GM18498 (cell line): ENCODE data around the gene SPATA2L.

Source experiments
- ATAC-seq: cut with Tn5 transposase; IDR thresholded peaks from one replicate; pipeline ENCODE4 v1.9.1; 2021; ENCODE audit warnings: mild to moderate bottlenecking, moderate library complexity; ENCODE audit not compliant: unreplicated experiment

SPATA2L gene

DNA sequence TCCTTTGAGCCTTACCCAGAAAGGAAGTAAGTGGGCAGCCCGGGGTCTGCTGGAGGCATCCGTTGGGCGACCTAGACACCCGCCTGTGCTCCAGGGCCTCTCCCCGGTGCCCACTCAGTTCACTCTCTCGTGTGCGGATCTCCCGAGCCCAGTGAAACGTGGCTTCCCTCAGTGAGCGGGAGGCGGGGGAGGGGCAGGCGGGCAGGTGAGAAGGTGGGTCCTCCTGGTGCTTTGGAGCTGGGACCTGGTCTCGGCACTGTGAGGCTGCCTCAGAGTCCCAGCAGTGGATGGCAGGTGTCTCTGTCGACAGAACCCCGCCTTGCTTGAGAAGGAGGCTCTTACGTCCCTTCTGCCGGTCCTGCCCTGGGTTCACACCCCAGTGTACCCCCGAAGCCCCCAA lies 27.8 kb upstream of the SPATA2L start:
- ATAC-seq: no peak

GRCh38 chr16:89727406-89728120 lies 26.1 kb upstream of the SPATA2L start:
- ATAC-seq: no peak

DNA sequence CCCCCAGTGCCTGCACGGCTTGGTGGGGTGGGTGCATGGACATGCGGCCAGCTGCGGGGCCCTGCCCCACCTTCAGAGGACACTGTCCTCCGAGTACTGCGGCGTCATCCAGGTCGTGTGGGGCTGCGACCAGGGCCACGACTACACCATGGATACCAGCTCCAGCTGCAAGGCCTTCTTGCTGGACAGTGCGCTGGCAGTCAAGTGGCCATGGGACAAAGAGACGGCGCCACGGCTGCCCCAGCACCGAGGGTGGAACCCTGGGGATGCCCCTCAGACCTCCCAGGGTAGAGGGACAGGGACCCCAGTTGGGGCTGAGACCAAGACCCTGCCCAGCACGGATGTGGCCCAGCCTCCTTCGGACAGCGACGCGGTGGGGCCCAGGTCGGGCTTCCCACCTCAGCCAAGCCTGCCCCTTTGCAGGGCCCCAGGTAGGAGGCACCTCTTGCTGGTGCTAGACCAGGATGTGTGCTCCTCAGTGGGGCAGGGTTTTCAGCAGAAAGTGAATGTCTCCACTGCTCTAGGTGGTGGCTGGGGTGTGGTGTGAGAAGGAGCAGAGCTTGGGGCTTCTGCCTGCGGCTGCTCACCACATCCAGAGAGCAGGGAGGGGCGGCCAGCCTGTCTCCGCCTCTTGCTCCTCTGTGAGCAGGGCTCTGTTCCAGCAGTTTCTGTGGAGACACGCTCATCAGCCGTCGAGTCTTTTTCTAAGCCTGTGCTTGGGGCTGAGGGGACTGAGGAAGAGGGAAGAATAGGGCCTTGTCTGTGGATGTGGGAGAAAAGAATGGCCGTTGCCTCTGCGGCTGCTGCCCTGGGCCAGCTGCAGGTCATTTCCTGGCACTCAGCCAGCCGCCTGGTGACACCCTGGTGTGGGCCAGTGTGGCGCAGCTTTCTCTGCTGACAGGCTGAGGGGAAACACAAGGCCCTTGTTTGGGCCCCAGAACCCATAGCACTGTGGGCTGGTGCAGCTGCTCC lies 22.1 kb upstream of the SPATA2L start:
- ATAC-seq: no peak

DNA sequence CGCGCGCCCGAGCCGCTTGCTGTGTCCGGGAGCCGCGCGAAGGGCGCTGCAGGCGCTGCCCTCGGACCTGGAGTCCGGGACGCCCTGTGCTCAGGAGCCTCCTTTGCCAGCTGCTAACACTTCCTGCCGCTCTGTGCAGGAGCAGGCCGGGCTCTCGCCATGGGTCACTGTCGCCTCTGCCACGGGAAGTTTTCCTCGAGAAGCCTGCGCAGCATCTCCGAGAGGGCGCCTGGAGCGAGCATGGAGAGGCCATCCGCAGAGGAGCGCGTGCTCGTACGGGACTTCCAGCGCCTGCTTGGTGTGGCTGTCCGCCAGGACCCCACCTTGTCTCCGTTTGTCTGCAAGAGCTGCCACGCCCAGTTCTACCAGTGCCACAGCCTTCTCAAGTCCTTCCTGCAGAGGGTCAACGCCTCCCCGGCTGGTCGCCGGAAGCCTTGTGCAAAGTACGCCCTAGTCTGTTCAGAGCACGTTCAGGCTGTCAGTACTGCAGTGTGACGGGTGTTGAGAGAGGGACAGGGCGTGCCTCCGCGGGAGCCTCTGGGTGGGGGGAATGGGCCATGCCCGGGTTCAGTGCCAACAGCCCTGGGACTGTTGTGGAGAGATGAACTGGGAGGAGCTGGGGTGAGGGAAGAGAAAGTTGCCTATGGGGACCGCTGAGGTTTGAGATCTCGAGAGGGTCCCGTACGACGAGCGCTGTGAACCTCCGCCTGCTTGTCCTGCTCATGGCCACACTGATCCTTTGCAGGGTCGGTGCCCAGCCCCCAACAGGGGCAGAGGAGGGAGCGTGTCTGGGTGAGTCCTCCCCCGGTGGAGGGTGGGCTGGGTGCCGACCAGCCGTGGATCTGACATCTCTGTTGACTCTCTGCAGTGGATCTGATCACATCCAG lies 21.1 kb upstream of the SPATA2L start:
- peak; percentile 16 for ATAC-seq

DNA sequence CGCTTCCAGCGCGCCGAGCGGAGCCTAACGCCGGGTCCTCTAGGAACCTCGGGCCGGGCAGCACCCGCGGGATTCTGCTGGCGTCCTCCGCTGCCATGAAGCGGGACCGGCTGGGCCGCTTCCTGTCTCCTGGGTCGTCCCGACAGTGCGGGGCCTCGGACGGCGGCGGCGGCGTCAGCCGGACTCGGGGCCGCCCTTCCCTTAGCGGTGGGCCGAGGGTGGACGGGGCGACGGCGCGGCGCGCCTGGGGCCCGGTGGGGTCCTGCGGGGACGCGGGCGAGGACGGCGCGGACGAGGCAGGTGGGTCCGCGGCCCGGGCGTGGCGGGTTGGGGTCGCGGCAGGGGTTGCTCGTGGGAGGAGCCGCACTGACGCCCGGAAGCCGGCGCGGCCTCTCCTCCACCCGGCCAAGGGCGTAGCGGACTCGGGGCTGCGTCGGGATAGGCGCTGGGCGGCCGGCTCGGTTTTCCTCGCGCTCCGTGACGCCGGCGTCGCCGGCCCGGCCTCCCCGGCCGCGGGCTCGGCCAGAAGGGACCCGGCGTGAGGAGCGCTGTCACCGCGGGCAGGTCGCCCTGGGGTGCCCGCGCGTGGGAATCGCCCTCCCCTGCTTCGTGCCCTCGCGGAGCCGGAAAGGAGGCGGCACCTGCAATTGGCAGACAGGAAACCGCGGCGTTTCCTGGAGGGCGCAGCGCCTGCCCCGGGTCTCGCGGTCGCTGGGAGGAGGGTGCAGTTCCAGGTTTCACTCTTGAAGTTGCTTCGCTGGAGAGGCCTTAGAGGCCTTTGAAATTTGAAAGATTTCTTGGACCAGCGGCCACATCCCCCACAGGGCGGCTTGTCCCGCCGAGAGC lies 20.3 kb upstream of the SPATA2L start:
- ATAC-seq: peak; percentile 40

GRCh38 chr16:89720813-89721545 lies 19.5 kb upstream of the SPATA2L start, which contains the start of the genes VPS9D1 and ZNF276:
Gene VPS9D1 (minus strand): TSS chr16:89720898. CDS start chr16:89720861, 37 bp downstream.
Gene ZNF276 (plus strand): TSS chr16:89721537. CDS start chr16:89721641, 104 bp downstream.
- peak; percentile 60 for ATAC-seq

- peak; percentile 32 for ATAC-seq
These were observed 19.0 kb upstream of the SPATA2L start for GRCh38 chr16:89720551-89720812.

DNA sequence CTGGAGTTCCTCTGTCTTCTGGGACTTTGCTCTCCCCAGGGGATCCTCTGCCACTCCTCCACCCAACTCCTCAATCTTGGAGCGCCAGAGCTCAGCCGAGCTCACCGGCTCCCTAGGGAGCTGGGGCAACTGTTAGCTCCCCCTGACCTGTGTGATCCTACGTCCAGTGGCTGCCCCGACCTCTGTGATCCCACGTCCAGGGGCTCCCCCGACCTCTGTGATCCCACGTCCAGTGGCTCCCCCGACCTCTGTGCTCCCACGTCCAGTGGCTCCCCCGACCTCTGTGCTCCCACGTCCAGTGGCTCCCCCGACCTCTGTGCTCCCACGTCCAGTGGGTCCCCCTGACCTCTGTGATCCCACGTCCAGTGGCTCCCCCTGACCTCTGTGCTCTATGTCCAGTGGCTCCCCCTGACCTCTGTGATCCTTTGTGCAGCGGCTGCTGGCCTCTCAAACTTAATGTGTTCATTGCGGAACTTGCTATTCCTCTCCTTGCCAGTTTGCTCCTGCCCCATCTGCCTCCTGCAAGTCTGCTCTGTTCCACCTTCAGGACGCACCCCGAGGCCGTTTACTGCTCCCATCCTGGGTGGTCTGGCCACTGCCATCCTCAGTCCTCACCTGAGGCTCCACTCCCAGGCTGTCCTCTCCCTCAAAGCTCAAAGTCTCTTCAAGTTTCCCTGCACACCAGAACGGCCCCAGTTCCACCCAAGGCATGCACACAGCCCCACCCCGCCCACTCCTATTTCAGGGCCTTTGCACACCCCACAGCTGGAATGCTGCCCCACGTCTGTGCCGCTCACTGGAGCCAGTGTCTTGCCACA lies 16.4 kb upstream of the SPATA2L start:
- no peak for ATAC-seq

DNA sequence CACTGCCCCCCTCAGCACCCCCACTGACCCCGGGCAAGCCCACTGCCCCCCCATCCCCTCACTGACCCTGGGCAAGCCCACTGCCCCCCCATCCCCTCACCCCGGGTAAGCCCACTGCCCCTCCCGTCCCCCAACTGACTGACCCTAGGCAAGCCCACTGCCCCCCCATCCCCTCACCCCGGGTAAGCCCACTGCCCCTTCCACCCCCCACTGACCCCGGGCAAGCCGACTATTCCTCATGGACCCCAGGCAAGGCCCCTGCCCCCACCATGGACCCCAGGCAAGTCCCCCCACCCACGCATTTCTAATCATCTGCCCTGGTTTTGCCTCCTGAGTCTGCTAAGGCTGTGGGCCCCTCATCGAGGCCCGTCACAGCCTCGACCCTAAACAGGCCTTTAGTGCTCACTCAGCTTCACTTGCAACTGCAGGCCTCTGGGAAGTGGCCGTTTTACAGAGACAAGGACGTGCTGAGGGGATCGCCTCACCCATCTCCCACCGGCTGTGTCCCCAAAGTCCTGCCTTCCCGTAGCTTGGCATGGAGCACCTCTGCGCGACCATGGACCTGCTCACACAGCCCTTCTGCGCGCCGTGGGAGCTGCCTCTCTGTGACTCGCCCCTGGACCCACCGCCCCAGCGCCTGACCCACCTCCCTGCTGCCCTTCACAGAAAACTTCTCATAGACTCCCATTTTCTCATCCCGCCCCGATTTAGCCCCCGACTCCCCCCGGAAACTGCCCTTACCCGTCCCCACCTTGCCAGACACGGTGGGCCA lies 15.6 kb upstream of the SPATA2L start:
- ATAC-seq: no peak

DNA sequence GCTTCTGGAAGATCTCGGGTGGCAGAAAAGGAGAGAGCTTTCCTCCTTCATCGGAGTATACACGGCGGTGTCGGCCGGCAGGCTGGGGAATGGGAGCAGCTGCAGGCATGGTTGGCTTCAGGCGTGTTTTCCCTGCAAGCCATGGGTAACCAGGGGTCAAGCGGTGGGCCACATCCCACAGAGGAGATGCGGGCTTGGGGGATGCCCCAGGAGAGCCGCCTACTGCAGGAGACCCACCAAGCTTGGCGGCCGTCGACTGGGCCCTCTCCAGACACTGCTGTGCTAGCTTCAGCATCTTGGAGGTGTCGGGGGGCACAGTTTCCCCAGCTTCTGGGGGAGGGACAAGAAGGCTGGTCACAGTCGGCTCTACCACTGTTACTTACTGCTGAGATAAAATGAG lies 15.0 kb upstream of the SPATA2L start:
- no peak for ATAC-seq

DNA sequence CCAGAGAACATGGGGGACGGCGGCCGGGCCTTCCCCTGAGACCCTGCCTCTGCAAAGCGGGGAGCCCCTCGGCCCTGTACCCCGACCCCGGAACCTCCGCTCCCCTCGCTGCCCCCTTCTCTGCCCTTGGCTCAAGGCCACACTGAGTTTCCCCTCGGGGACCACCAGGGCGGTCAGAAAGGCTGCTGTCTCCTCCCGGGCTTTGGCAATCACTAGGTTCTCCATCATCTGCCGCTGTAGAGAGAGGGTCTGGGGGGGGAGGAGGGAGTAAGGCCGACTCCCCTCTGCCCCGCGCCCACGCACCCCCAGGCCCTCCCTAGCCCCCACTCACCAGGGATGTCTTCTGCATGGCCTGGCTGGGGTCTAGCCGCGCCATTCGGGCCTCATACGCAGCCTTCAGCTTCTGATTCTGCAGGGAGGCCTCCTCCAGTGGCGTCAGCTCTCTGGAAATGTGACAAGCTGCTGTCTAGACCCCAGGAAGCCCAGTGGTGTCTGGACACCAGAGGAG lies 10.8 kb upstream of the SPATA2L start:
- no peak for ATAC-seq

DNA sequence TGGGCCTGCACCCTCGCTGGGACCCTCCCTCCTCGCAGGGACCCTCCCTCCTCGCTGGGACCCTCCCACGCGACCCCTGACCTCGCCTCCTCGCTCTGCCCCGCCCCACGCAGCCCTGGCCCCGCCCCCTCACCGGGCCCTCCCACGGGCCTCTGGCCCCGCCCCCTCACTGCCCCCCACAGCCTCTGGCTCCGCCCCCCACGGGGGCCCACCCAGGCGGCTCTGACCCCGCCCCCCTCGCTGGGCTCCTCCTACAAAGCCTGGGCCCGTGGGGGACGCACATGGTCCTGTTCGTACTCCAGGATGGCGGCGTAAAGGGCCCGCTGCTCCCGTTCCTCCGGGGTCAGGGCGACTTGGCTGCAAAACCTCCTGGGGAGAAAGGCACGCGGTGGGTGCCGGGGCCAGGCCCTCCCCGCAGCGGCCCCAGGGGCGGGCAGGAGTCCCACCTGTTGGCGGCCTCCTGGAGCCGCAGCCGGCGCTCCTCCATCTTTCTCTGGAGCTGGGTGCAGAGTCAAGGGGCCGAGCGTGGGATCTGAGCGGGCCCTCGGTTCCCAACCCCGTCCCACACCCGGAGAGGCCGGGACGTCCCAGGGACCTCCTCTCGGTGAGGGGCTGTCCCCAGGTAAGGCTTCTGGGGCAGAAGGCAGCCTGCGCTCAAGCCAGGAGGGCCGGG lies 10.2 kb upstream of the SPATA2L start:
- ATAC-seq: no peak

GRCh38 chr16:89710709-89711564 lies 9.4 kb upstream of the SPATA2L start:
- no peak for ATAC-seq

DNA sequence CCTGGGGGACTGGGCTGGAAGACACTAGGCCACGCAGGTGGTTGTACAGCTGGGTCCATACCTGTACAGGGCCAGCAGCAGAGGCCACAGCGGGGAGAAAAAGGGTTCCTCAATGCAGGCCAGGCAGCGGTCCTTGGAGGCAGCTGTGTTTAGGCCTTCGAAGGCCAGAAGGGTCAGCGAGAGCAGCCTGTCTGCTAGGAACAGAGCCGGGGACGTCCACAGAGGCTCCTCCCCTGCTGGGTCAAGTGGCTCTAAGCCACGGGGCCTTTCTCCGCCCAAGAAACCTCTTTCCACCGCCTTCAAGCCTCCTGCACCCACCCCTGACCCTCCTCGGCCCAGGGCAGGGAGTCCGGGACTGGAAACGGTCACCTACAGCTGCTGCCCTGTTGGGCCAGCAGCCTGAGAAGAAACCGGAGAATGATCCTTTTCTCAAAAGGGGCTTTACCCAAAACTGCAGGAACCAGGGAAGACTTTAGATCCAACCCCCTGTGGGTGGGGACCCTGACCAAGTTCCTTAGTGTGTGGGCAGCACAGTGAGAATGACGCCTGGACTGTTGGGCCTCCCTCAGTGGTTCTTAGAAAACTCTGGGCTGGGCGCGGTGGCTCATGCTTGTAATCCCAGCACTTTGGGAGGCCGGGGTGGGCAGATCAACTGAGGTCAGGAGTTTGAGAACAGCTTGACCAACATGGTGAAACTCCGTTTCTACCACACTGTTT lies 8.4 kb upstream of the SPATA2L start:
- ATAC-seq: no peak

- ATAC-seq: no peak
These were observed 7.7 kb upstream of the SPATA2L start for GRCh38 chr16:89709166-89709565.
